Fibroblast of lung (primary cell): ENCODE results near the gene FOXL2. TPM values are rescaled to one million over a fixed set of nuclear protein-coding genes. Genes with fewer than 3 reads are reported as not detected.

ENCODE experiments used
- DNase-seq, 2 donors: peaks; one replicate each; pipeline versions ENCODE4 v3.0.0 to v3.0.0-alpha.2; 2010; ENCODE audit warnings: low read depth in 2 of 2
- H2AFZ ChIP-seq: 2 replicates; pipeline ENCODE4 v1.5.1; 2012; ENCODE audit warnings: low read length, control low read depth, inconsistent platforms
- H3K27ac ChIP-seq: 2 replicates; pipeline ENCODE4 v1.5.1; 2011; ENCODE audit warnings: low read length, control low read depth; ENCODE audit not compliant: insufficient read depth
- H3K27me3 ChIP-seq: 2 replicates; pipeline ENCODE4 v1.5.1; 2011; ENCODE audit warnings: mild to moderate bottlenecking, low read length; ENCODE audit not compliant: control insufficient read depth, insufficient read depth
- H3K36me3 ChIP-seq: 2 replicates; pipeline ENCODE4 v1.5.1; 2011; ENCODE audit warnings: low read length; ENCODE audit not compliant: control insufficient read depth, insufficient read depth
- H3K4me1 ChIP-seq: 2 replicates; pipeline ENCODE4 v1.5.1; 2011; ENCODE audit warnings: low read length; ENCODE audit not compliant: control insufficient read depth, insufficient read depth; ENCODE audit errors: extremely low read depth
- H3K4me2 ChIP-seq: 2 replicates; pipeline ENCODE4 v1.5.1; 2011; ENCODE audit warnings: low read length, control low read depth; ENCODE audit not compliant: insufficient read depth; ENCODE audit errors: extremely low read depth
- H3K4me3 ChIP-seq, 4 experiments: fragments of 200-600 bp in 1 of 4; sonication (generic) in 1 of 4; replicated peaks in 1 of 4; 2 replicates each; pipeline ENCODE4 v1.5.1; 2011 to 2016; ENCODE audit warnings: low read length in 4 of 4, low read depth in 3 of 4, mild to moderate bottlenecking in 3 of 4, control low read depth in 2 of 4, inconsistent platforms in 1 of 4, mixed read lengths in 1 of 4; ENCODE audit not compliant: insufficient read depth in 1 of 4; ENCODE audit errors: control extremely low read depth in 1 of 4
- H3K79me2 ChIP-seq: 2 replicates; pipeline ENCODE4 v1.5.1; 2012; ENCODE audit warnings: mild to moderate bottlenecking, low read length, inconsistent platforms; ENCODE audit not compliant: control insufficient read depth, insufficient read depth
- H3K9ac ChIP-seq: 2 replicates; pipeline ENCODE4 v1.5.1; 2011; ENCODE audit warnings: mild to moderate bottlenecking, low read length, control low read depth; ENCODE audit not compliant: insufficient read depth
- H3K9me3 ChIP-seq: 2 replicates; pipeline ENCODE4 v1.5.1; 2012; ENCODE audit warnings: low read depth, low read length; ENCODE audit not compliant: control insufficient read depth, insufficient read depth
- H4K20me1 ChIP-seq: 2 replicates; pipeline ENCODE4 v1.5.1; 2011; ENCODE audit warnings: low read length; ENCODE audit not compliant: control insufficient read depth, insufficient read depth; ENCODE audit errors: extremely low read depth
- EZH2 ChIP-seq: IDR thresholded peaks from 2 replicates; pipeline ENCODE4 v1.5.1; 2012; ENCODE audit warnings: low read length, control low read depth, mild to moderate bottlenecking; ENCODE audit errors: missing control alignments
- polyA plus RNA-seq, 2 donors: library from polyadenylated mRNA; depleted of rRNA in 1 of 2; stranded (reverse) in 1 of 2; unstranded in 1 of 2; fragments of >200 nt; gene quantifications; 2 replicates each; pipeline ENCODE4 v1.2.1, GENCODE V29; 2011 to 2012; ENCODE audit warnings: missing spikeins in 1 of 2
- total RNA-seq: library from RNA; depleted of rRNA; stranded (reverse); fragments of >200 nt; gene quantifications from 2 replicates; pipeline ENCODE4 v1.2.1, GENCODE V29; 2014
- TF ChIP-seq, protein P1 (sequence below), 2 donors: IDR thresholded peaks in 1 of 2; conservative IDR thresholded peaks in 1 of 2; 1 replicate in 1 of 2; 2 replicates in 1 of 2; pipeline ENCODE4 v1.5.1; 2011 to 2012; ENCODE audit warnings: low read length in 2 of 2, control low read depth in 1 of 2, inconsistent platforms in 1 of 2, low read depth in 1 of 2, mild to moderate bottlenecking in 1 of 2

FOXL2 gene
- total and polyA plus RNA-seq, 2 donors (not counting 1 experiment from before 2014, with no cell fraction given), result under 0.01 to 0.02 TPM

DNA sequence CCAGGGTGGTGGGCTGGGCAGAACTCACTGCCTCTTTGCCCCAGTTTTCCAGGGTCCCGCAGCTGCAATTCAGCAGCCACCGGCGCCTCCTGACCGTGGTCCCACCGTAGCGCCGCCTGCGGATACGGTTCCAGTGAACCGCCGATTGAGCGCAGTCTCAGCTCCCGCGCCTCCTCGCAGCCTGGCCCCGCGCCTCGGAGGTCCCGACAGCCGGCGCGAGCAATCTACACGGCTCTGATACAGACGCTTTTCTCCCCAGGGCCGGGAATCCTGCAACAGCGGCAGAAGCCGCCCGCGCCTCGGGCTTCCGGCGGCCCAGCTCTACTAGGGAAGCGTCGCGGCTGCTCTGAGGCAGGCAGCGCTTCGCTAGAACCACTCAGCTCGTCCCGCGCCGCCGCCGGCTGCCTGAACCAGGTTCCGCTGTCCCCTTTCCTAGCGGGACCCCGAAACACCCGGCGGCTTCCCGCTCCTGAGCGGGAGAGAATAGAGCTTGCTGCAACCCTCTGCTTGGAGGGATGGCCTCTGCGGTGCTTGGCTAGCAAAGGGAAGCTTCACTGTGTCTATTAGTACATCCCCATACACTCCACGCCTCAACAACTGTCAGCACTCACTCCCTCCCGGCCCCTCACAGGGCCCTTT lies 3.2 kb upstream of the FOXL2 start:
- DNase-seq, result peak; percentile 21 to 53
- H4K20me1 ChIP-seq, result no peaks in the 10 kb centered on the region
- peak overlapping the region in 2 of 4 experiments; percentile 19 to 32 for H3K4me3 ChIP-seq
- no peak overlapping the region for H3K9ac ChIP-seq
- H3K27me3 ChIP-seq, result peaks cover 74% of the 10 kb centered on the region
- H3K36me3 ChIP-seq, result no peaks in the 10 kb centered on the region
- H3K4me2 ChIP-seq, result peak overlapping the region; percentile 59
- H3K4me1 ChIP-seq, result no peaks in the 10 kb centered on the region
- no peaks in the 10 kb centered on the region for H3K79me2 ChIP-seq
- H3K27ac ChIP-seq, result no peak overlapping the region
- TF ChIP-seq, protein P1, sequence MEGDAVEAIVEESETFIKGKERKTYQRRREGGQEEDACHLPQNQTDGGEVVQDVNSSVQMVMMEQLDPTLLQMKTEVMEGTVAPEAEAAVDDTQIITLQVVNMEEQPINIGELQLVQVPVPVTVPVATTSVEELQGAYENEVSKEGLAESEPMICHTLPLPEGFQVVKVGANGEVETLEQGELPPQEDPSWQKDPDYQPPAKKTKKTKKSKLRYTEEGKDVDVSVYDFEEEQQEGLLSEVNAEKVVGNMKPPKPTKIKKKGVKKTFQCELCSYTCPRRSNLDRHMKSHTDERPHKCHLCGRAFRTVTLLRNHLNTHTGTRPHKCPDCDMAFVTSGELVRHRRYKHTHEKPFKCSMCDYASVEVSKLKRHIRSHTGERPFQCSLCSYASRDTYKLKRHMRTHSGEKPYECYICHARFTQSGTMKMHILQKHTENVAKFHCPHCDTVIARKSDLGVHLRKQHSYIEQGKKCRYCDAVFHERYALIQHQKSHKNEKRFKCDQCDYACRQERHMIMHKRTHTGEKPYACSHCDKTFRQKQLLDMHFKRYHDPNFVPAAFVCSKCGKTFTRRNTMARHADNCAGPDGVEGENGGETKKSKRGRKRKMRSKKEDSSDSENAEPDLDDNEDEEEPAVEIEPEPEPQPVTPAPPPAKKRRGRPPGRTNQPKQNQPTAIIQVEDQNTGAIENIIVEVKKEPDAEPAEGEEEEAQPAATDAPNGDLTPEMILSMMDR (conservative IDR thresholded peaks at IDR 0.05 in 1 of 2, IDR thresholded peaks at IDR 0.05 in 1 of 2; ENCODE audit: low read depth in 1 of 2, low read length in 2 of 2), result no peak
- TF ChIP-seq EZH2, result peak; percentile 85
- H3K9me3 ChIP-seq, result no peaks in the 10 kb centered on the region
- peak overlapping the region; percentile 17 for H2AFZ ChIP-seq

DNA sequence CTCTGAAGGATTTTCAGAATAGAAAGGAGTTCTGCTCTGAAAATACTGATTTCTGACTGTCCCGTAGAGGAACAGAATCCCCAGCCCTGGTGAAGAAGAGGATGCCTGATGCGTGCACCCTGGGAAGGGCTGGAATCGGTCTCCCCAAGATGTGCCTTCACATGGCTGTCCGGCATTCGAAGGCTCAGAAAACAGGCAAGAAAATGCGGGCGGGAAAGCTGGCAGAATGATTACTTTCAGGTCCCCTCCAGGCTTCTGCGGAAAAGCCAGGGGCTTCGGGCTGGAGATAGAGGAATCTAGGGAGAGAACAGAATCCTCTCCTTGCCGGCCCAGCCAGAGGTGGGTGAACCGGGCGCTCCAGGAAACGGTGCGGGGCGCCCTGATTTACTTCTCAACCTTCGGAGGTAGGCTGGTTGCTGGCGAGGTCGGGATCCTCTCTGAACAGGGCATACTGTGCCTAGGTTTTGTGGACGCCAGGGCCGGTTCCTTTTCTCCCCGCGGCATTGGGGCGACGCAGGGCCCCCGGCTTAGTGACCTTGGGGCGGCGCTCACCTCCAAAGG lies 2.6 kb upstream of the FOXL2 start:
- TF ChIP-seq EZH2, result peak; percentile 83
- TF ChIP-seq, protein P1 (conservative IDR thresholded peaks at IDR 0.05 in 1 of 2, IDR thresholded peaks at IDR 0.05 in 1 of 2; ENCODE audit: low read depth in 1 of 2, low read length in 2 of 2), result no peak
- peak overlapping the region; percentile 59 for H3K4me2 ChIP-seq
- no peak for DNase-seq
- H3K36me3 ChIP-seq, result no peaks in the 10 kb centered on the region
- no peaks in the 10 kb centered on the region for H4K20me1 ChIP-seq
- H3K4me1 ChIP-seq, result no peaks in the 10 kb centered on the region
- peaks cover 77% of the 10 kb centered on the region for H3K27me3 ChIP-seq
- H3K9ac ChIP-seq, result no peak overlapping the region
- H3K27ac ChIP-seq, result no peak overlapping the region
- H3K9me3 ChIP-seq, result no peaks in the 10 kb centered on the region
- peak overlapping the region in 2 of 4 experiments; percentile 19 to 32 for H3K4me3 ChIP-seq
- no peaks in the 10 kb centered on the region for H3K79me2 ChIP-seq
- H2AFZ ChIP-seq, result no peak overlapping the region

DNA sequence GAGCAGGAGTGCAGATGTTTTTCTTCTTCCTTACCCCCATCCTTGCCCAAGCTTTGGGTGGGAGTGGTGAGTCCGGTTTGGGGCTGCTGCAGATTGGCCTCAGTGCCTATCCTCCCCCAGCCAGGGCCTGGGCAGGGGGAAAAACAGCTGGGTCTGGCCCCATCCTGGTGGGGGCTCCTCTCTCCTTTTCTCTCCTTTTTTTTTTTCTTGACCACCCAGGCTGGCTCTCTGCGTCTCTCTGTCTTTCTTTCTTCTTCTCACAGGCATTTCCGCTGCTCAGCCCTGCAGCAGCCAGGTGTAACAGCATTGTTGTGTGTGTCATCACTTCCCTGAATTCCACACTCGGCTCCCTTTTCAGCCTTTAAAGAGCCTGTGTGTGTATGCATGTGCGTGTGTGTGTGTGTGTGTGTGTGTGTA lies 2.1 kb upstream of the FOXL2 start:
- Histone ChIP-seq H3K4me2 (no peak overlapping the region), H4K20me1 (no peaks in the 10 kb centered on the region), H3K36me3 (no peaks in the 10 kb centered on the region), H2AFZ (no peak overlapping the region), H3K9me3 (no peaks in the 10 kb centered on the region), H3K4me3 (no peak overlapping the region), H3K4me1 (no peaks in the 10 kb centered on the region), H3K79me2 (no peaks in the 10 kb centered on the region), H3K27me3 (peaks cover 82% of the 10 kb centered on the region), H3K9ac (no peak overlapping the region), H3K27ac (no peak overlapping the region)
- no peak for TF ChIP-seq EZH2
- TF ChIP-seq, protein P1 (conservative IDR thresholded peaks at IDR 0.05 in 1 of 2, IDR thresholded peaks at IDR 0.05 in 1 of 2; ENCODE audit: low read depth in 1 of 2, low read length in 2 of 2), result no peak
- DNase-seq, result no peak
